DND-41 (cell line): Measurements from ENCODE around the gene ADH4.
"Not testable (repeated sequence)": the region's sequence is repeated elsewhere in the genome, so short reads cannot be mapped to it uniquely, and the experiment has no call there.

Source experiments
- ATAC-seq: fragments of 200-7000 bp; cut with Tn5 transposase; 3 replicates; pipeline ENCODE4 v1.9.1; 2021; ENCODE audit warnings: low read depth; ENCODE audit not compliant: insufficient read depth
- DNase-seq: peaks from one replicate; pipeline ENCODE4 v3.0.0-alpha.2; 2020
- H2AFZ ChIP-seq: 2 replicates; pipeline ENCODE4 v1.6.0; 2012; ENCODE audit warnings: low read depth, low read length
- H3K27ac ChIP-seq: 2 replicates; pipeline ENCODE4 v1.5.1; 2012; ENCODE audit warnings: low read length, inconsistent platforms
- H3K27me3 ChIP-seq: fragments of 200-600 bp; sonication (generic); 2 replicates; pipeline ENCODE4 v1.6.0; 2012; ENCODE audit warnings: low read length, mild to moderate bottlenecking, inconsistent platforms; ENCODE audit not compliant: insufficient read depth, poor library complexity
- H3K36me3 ChIP-seq: 2 replicates; pipeline ENCODE4 v1.5.1; 2012; ENCODE audit warnings: low read length, inconsistent platforms; ENCODE audit not compliant: insufficient read depth
- H3K4me1 ChIP-seq: 2 replicates; pipeline ENCODE4 v1.5.1; 2012; ENCODE audit warnings: mild to moderate bottlenecking, low read length; ENCODE audit not compliant: insufficient read depth
- H3K4me2 ChIP-seq: 2 replicates; pipeline ENCODE4 v1.6.0; 2012; ENCODE audit warnings: mild to moderate bottlenecking, moderate library complexity, low read length, inconsistent platforms; ENCODE audit not compliant: insufficient read depth
- H3K4me3 ChIP-seq, 2 experiments: fragments of 200-600 bp in 1 of 2; shearing (Covaris generic) in 1 of 2; 2 replicates each; pipeline ENCODE4 v1.5.1; 2012 to 2016; ENCODE audit warnings: inconsistent platforms in 2 of 2, low read length in 2 of 2, mild to moderate bottlenecking in 2 of 2, low read depth in 1 of 2, moderate library complexity in 1 of 2
- H3K79me2 ChIP-seq: 2 replicates; pipeline ENCODE4 v1.6.0; 2012; ENCODE audit warnings: low read length, inconsistent platforms; ENCODE audit not compliant: insufficient read depth
- H3K9ac ChIP-seq: 2 replicates; pipeline ENCODE4 v1.6.0; 2012; ENCODE audit warnings: low read depth, mild to moderate bottlenecking, inconsistent platforms, low read length, moderate library complexity
- H3K9me3 ChIP-seq: 2 replicates; pipeline ENCODE4 v1.5.1; 2012; ENCODE audit warnings: low read length, moderate library complexity, mild to moderate bottlenecking, inconsistent platforms; ENCODE audit not compliant: insufficient read depth, severe bottlenecking
- H4K20me1 ChIP-seq: 2 replicates; pipeline ENCODE4 v1.6.0; 2012; ENCODE audit warnings: low read length; ENCODE audit not compliant: insufficient read depth
- CTCF ChIP-seq: IDR thresholded peaks from 2 replicates; pipeline ENCODE4 v1.5.1; 2012; ENCODE audit warnings: borderline replicate concordance, low read length, moderate library complexity, mild to moderate bottlenecking; ENCODE audit not compliant: poor library complexity, severe bottlenecking; ENCODE audit errors: extremely low read depth
- EZH2 ChIP-seq: IDR thresholded peaks from 3 replicates; pipeline ENCODE4 v1.6.1; 2012; ENCODE audit warnings: borderline replicate concordance, low read depth, mild to moderate bottlenecking, moderate library complexity, low read length, inconsistent platforms; ENCODE audit not compliant: severe bottlenecking

The ADH4 gene

GRCh38 chr4:99103166-99103565 is 40.9 kb downstream of the ADH4 start:
- no peaks in the 10 kb centered on the region for H3K27me3 ChIP-seq
- H3K36me3 ChIP-seq, result no peaks in the 10 kb centered on the region
- TF ChIP-seq CTCF, result no peak
- no peak for DNase-seq
- H3K9me3 ChIP-seq, result no peaks in the 10 kb centered on the region
- no peak for ATAC-seq
- H3K4me2 ChIP-seq, result no peak overlapping the region
- no peaks in the 10 kb centered on the region for H3K79me2 ChIP-seq
- no peak overlapping the region for H3K27ac ChIP-seq
- H3K4me1 ChIP-seq, result no peaks in the 10 kb centered on the region
- no peaks in the 10 kb centered on the region for H4K20me1 ChIP-seq
- H3K9ac ChIP-seq, result no peak overlapping the region
- H2AFZ ChIP-seq, result no peak overlapping the region
- no peak overlapping the region for H3K4me3 ChIP-seq

- H3K9ac ChIP-seq, result no peak overlapping the region
- no peaks in the 10 kb centered on the region for H4K20me1 ChIP-seq
- H3K27ac ChIP-seq, result no peak overlapping the region
- TF ChIP-seq EZH2 (no peak), CTCF (no peak)
- H3K79me2 ChIP-seq, result no peaks in the 10 kb centered on the region
- H3K9me3 ChIP-seq, result no peaks in the 10 kb centered on the region
- DNase-seq (no peak), ATAC-seq (no peak)
- H3K4me1 ChIP-seq, result no peaks in the 10 kb centered on the region
- H3K4me2 ChIP-seq, result no peak overlapping the region
- no peak overlapping the region for H3K4me3 ChIP-seq
- H3K27me3 ChIP-seq, result no peaks in the 10 kb centered on the region
- no peak overlapping the region for H2AFZ ChIP-seq
- no peaks in the 10 kb centered on the region for H3K36me3 ChIP-seq
These were observed 41.5 kb downstream of the ADH4 start for GRCh38 chr4:99102634-99103033.

GRCh38 chr4:99100876-99101275 is 43.2 kb downstream of the ADH4 start:
- H3K4me3 ChIP-seq, result no peak overlapping the region
- no peak for DNase-seq
- H2AFZ ChIP-seq, result no peak overlapping the region
- no peak for TF ChIP-seq EZH2
- TF ChIP-seq CTCF, result no peak
- H3K79me2 ChIP-seq, result no peaks in the 10 kb centered on the region
- H3K27ac ChIP-seq, result no peak overlapping the region
- H3K36me3 ChIP-seq, result no peaks in the 10 kb centered on the region
- H3K9me3 ChIP-seq, result no peaks in the 10 kb centered on the region
- no peaks in the 10 kb centered on the region for H3K4me1 ChIP-seq
- H3K4me2 ChIP-seq, result no peak overlapping the region
- H3K27me3 ChIP-seq, result no peaks in the 10 kb centered on the region
- H4K20me1 ChIP-seq, result no peaks in the 10 kb centered on the region
- ATAC-seq, result no peak
- no peak overlapping the region for H3K9ac ChIP-seq

GRCh38 chr4:99099814-99100213 is 44.3 kb downstream of the ADH4 start:
- not testable (repeated sequence) for ATAC-seq, H2AFZ ChIP-seq, H3K9me3 ChIP-seq, H3K9ac ChIP-seq, DNase-seq, H3K4me3 ChIP-seq, H3K36me3 ChIP-seq, H3K79me2 ChIP-seq, H3K27ac ChIP-seq, H3K4me2 ChIP-seq, H3K27me3 ChIP-seq, H4K20me1 ChIP-seq, H3K4me1 ChIP-seq
